Loucy (cell line): ENCODE results near the gene TMEM233.

Experiments
- EZH2phosphoT487 ChIP-seq: fragments of 200-600 bp; IDR thresholded peaks from 2 replicates; pipeline ENCODE4 v1.6.1; 2018; ENCODE audit warnings: antibody characterized with exemption, mild to moderate bottlenecking, moderate library complexity, borderline replicate concordance
- TF ChIP-seq, protein P1 (sequence below): fragments of 200-600 bp; sonication (generic); conservative IDR thresholded peaks from 2 replicates; pipeline ENCODE4 v1.5.1; 2014; ENCODE audit warnings: mild to moderate bottlenecking, antibody characterized with exemption, low read length

DNA sequence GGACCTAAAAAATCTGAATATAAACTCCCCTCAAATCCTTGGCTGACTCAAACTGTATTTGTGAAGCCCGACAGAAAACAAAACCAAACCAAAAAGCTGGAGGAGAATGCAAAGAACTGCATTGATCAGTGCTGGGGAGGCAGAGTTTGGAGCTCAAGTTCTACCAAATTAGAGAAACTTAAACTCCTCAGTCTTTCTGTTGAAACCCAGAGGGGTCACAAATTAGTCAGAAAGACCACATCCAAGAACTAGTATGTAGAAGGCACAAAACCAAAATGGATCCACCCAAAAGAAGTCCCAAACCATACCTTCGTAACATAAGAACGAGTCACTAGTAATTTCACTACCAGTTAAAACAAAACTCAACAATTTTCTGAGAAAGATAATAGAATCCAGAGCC lies 59.1 kb downstream of the TMEM233 start:
- no peak for TF ChIP-seq EZH2phosphoT487
- TF ChIP-seq, protein P1, sequence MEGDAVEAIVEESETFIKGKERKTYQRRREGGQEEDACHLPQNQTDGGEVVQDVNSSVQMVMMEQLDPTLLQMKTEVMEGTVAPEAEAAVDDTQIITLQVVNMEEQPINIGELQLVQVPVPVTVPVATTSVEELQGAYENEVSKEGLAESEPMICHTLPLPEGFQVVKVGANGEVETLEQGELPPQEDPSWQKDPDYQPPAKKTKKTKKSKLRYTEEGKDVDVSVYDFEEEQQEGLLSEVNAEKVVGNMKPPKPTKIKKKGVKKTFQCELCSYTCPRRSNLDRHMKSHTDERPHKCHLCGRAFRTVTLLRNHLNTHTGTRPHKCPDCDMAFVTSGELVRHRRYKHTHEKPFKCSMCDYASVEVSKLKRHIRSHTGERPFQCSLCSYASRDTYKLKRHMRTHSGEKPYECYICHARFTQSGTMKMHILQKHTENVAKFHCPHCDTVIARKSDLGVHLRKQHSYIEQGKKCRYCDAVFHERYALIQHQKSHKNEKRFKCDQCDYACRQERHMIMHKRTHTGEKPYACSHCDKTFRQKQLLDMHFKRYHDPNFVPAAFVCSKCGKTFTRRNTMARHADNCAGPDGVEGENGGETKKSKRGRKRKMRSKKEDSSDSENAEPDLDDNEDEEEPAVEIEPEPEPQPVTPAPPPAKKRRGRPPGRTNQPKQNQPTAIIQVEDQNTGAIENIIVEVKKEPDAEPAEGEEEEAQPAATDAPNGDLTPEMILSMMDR, result no peak
